Measurements from ENCODE around the gene ATL2.
"Not testable (repeated sequence)": the region's sequence is repeated elsewhere in the genome, so short reads cannot be mapped to it uniquely, and the experiment has no call there.

The ATL2 gene

GRCh38 chr2:38390947-38391346 lies 13.9 kb upstream of the ATL2 start:
- no peak for DNase-seq (ENCODE audit: low read depth)

DNA sequence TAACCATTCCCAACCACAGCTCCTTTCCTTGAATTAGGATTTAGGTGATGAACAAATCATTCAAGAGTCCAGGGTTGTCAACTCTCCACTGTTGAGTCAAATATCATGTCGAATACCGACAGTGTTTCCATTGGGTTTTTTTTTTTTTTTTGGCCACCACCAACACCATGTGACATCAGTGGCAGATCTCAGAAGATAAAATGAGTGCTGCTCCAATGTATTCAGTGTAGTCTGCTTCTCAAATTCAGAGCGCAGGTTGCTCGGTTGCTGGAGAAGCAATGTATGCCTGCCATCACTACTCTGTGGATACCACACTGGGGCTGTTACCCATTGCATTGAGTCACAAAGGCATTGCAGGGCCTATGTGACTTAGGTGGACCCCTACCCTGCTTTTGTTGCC lies 10.8 kb upstream of the ATL2 start:
- no peak for DNase-seq (ENCODE audit: low read depth)

DNA sequence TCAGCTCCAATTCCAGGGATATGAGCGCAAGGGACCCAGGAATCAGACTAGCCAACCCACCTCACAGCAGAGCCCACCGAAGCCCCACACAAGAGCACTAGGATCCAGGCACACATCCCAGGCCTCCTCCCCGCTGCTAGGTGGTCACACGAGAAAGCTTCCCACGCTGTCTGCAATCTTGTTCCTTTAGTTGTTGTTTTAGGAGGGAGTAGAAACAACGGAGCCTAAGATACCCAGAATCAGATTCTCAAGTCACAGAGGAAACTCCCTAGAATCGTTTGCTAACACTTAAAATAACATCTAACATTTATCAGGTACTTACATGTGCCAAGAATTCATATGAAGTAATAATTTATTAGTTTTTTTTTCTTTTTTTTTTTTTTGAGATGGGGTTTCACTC lies 9.7 kb upstream of the ATL2 start:
- DNase-seq (ENCODE audit: low read depth): no peak

DNA sequence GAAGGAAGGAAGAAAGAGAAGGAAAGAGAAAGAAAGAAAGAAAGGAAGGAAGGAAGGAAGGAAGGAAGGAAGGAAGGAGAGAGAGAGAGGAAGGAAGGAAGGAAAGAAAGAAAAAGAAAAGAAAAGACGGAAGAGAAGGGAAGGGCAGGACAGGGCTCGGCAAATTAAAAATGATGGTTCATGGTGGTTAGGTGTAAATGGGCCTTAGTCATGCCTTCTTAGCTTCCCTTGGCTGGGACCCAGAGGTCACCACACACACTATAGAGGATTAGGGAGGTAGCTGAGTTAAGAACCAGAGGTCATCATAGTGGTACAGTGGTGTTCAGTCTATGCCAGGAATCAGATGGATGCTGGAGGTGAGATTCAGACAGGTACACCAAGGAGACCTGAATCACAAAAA lies 9.3 kb upstream of the ATL2 start:
- DNase-seq (ENCODE audit: low read depth): no peak

DNA sequence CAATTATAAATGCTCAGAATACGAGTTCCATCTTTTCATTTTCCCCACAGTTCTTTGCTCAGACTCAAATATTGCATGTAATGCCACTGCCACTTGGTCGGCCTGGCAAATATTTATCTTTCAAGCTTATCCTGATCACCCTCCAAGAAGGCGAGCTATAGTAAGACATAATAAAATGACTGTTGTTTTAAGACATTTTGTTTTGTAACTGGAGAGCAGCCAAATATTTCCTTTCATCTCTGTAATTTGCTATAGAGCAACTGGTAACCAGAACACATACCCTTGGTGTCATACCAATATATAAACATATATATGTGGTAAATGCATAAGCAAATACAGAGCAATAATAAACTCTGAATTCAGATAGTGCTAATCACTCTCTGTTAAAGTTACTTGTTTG lies 7.3 kb upstream of the ATL2 start:
- no peak for DNase-seq (ENCODE audit: low read depth)

DNA sequence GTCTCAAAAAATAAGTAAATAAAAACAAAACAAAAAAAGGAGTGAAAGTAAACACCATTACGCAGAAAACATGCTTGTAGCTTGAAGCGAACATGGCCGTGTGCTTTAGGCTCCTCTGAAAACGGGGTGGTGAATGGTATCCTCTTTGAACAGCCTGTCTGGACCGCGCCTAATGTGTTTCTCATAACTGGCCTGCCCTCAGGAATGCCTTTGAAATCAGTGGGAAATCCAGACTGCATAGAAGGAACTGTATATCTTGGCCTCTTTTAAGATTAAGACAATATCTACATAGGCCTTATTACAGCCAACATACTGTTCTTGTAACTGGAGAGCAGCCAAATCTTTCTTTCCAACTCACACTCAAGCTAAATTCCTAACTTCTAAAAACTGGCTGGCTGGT lies 6.7 kb upstream of the ATL2 start:
- not testable (repeated sequence) for DNase-seq (ENCODE audit: low read depth)

GRCh38 chr2:38381381-38382143 lies 4.5 kb upstream of the ATL2 start:
- no peak for DNase-seq (ENCODE audit: low read depth)

DNA sequence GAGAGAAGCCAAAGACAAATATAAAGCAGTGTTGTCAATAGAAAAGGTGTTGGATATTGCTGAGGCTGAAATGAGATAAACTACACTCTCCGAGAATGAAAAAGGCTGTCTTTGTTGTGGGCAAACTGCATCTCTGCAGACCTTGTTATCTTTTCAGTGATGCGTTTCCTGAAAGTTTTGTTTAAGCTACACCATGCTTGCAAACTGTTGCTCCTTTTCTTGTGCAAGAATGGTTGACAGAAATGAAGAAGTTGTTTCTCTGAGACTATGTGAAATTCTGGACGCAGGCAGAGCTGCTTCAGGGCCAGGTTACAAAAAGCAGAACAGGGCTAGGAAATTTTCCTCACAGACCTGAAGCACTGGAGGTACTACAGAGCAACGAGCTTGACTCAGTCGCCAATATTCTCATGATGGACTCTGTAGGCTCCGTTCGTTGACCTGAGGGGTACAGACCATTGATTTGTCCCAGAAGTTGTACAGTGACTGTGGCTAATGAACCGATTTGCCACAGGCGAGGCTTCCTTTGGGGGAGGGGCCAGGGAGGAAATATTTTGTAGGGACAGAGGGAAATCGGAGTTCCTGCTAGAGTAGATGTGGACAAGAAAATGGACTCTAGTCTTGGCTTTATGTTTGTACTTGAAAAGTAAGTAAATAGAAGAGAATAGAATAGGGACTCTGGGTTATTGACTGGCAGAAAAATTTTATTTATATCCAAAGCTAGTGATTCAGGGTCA lies 3.5 kb upstream of the ATL2 start:
- DNase-seq (ENCODE audit: low read depth): no peak

- peak; percentile 48 for DNase-seq (ENCODE audit: low read depth)
Measured at GRCh38 chr2:38376346-38377049, 575 bp downstream of the ATL2 start.

DNA sequence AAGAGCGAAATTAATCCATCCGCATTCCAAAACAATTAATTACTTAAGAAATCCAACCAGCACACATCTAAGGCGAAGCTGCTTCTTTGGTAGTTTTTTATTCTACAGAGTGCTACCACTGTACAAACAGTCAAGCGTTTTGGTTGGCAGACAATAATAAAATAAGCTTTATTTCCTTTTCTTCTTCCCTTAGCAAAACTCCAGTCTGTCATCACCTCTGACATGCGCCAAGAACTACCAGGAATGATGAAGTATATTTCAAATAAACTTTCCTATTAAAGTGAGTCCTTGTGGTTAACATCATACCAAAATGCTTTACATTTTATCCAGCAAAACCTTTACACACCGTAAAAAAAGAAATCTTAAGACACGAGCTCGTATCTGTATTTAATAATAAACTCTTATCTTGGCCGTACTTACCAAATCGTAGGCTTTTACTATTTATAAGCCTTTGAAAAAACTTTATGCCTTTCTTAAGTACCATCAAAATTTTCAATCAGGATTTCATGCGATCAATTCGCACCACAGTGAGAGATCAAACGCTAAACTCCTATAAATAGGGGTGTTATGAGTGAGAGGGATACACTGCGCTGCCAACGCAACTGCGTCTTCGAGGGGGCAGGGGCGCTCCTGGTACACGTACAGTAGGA lies 1.3 kb downstream of the ATL2 start:
- DNase-seq (ENCODE audit: low read depth): no peak

GRCh38 chr2:38374984-38375383 lies 2.1 kb downstream of the ATL2 start:
- no peak for DNase-seq (ENCODE audit: low read depth)

DNA sequence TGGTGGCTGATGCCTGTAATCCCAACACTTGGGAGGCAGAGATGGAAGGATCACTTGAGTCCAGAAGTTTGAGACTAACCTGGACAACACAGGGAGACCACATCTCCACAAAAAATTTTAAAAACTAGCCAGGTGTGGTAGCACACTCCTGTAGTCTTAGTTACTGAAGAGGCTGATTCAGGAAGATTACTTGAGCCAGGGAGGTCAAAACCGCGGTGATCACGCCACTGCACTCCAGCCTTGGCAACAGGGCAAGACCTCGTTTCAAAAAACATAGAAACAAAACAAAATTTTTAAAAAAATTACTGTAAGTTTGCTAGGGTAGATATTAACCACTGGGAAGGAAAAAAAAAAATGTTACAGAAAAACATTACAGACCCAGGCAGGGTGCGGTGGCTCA lies 5.8 kb downstream of the ATL2 start:
- no peak for DNase-seq (ENCODE audit: low read depth)

GRCh38 chr2:38370664-38371063 lies 6.4 kb downstream of the ATL2 start:
- DNase-seq (ENCODE audit: low read depth): no peak

- DNase-seq (ENCODE audit: low read depth): no peak
Measured at GRCh38 chr2:38362232-38362631, 14.8 kb downstream of the ATL2 start.

DNA sequence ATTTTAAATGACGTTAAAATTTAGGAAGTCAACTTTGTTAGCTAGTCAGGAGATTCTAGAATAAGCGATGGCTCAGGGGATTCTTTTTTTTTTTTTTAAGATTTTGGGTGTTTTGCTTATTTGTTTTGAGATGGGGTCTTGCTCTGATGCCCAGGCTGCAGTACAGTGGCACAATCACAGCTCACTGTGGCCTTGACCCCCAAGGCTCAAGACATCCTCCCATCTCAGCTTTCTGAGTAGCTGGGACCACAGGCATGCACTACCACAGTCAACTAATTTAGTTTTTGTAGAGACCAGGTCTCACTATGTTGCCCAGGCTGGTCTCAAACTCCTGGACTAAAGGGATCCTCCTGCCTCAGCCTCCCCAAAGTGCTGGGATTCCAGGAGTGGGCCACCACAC lies 16.9 kb downstream of the ATL2 start:
- DNase-seq (ENCODE audit: low read depth): no peak

GRCh38 chr2:38353402-38353801 lies 23.7 kb downstream of the ATL2 start:
- DNase-seq (ENCODE audit: low read depth): no peak

DNA sequence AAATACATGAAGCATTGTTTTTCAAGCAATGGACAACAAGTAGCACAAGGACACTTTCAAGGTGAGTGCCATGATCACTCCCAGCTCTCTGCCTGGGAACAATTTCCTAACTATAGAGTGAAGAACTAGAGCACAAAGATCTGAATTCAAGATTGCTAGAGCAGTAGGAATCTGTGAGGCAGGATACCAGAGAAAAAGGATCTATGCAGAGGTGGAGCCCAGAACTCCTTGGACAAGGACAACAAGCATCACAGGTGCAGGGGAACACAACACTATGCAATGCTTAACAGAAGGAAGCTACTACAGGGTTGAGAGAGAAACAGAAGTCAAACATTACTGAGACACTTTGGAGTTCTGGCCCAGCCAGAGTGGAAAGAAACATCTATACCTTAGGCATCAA lies 24.7 kb downstream of the ATL2 start:
- DNase-seq (ENCODE audit: low read depth): no peak

DNA sequence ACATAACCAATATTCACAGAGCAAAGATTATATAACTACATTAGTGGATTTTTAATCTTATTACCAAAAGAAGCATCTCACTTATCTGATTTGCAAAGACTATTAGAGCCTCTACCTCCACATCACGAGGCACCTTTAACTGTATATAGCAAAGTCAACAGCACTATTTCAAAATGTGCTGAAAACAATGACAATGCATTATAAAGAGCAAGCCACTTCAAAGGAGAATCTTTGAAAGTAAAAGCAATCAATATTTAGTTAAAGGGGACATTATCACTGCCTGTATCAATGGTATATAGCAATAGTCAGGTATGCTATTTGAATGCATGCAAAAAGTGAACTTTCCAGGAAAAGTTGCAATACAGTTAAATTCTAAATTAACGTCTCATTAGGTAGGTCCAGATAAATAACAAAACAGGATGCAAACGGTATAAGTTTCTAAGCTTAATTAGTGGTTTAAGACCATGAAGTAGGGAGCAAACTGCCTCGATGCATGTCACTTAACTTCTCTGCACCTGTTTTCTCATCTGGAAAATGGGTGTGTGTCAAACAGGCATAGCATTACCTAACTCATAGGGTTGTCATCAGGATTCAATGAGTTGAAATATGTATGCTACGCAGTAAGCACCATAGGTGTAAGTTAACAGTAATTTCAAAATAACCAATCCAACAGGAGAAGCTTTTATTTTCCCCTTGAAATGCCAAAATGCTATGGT lies 31.6 kb downstream of the ATL2 start:
- DNase-seq (ENCODE audit: low read depth): no peak

- no peak for DNase-seq (ENCODE audit: low read depth)
Measured at GRCh38 chr2:38344813-38345212, 32.3 kb downstream of the ATL2 start.

DNA sequence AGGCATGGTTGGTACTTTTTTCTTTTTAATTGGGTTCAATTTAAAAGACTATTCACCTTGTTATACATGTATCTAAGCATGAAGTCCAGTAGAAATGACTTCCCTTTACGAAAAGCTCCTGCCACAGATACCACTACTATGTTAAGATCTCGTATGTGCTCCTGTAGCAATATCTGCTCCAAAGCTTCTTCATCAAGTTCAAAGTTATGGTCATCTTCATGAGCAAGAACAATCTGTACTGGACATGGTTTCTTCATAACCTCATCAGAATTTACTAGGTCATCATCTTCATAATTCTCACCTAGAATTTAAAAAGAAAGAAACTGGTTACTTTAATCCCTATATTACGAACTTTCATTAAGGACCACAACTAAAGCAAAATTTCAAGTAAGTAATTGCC lies 33.9 kb downstream of the ATL2 start:
- no peak for DNase-seq (ENCODE audit: low read depth)

GRCh38 chr2:38336621-38337020 lies 40.5 kb downstream of the ATL2 start:
- no peak for DNase-seq (ENCODE audit: low read depth)

DNA sequence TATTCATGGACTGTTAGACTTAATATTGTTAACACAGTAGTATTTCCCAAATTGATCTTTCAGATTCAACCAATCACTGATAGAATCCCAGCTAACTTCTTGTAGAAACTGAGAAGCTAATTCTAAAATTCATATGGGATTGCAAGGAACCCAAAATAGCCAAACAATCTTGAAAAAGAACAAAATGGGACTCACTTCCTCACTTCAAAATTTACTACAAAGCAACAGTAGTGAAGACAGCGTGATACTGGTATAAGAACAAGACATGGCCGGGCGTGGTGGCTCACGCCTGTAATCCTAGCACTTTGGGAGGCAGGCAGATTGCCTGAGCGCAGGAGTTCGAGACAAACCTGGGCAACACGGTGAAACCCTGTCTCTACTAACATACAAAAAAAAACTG lies 46.3 kb downstream of the ATL2 start:
- DNase-seq (ENCODE audit: low read depth): no peak

Measured in activated T-cell treated with anti-CD3 and anti-CD28 coated beads for 24 hours (primary cell).